ENCODE data around the gene SERPINB13. TPM values are rescaled to one million over a fixed set of nuclear protein-coding genes. Genes with fewer than 3 reads are reported as not detected.

SERPINB13 gene
- total RNA-seq = not detected

- intact Hi-C loops (cut with DNase I; ENCODE audit: low total_unique reads) = loop anchor here (10.0 kb wide), 1 partner anchor 62 kb away; no protein-coding TSS in a partner anchor
- Histone ChIP-seq H3K4me1 (no peaks in the 10 kb centered on the region), H3K27ac (no peak within 1 kb of the TSS), H3K4me3 (no peak within 1 kb of the TSS), H3K36me3 (no peaks in the 10 kb centered on the region), H3K9me3 (no peaks in the 10 kb centered on the region), H3K27me3 (no peaks in the 10 kb centered on the region)
- no peak for TF ChIP-seq POLR2A (IDR thresholded peaks at IDR 0.05)
- TF ChIP-seq CTCF (IDR thresholded peaks at IDR 0.05) = no peak
- DNase-seq = no peak
Measured at GRCh38 chr18:63586966-63587365, at the start of gene SERPINB13. TSS of gene SERPINB13 (plus strand) at chr18:63587343. CDS start at chr18:63588668, 1,325 bp downstream.

- no peak for DNase-seq
- Histone ChIP-seq H3K9me3 (no peaks in the 10 kb centered on the region), H3K4me1 (no peaks in the 10 kb centered on the region), H3K4me3 (no peak overlapping the region), H3K27me3 (no peaks in the 10 kb centered on the region), H3K36me3 (no peaks in the 10 kb centered on the region), H3K27ac (no peak overlapping the region)
- intact Hi-C loops (cut with DNase I; ENCODE audit: low total_unique reads) = no loop called here
- no peak for TF ChIP-seq POLR2A (IDR thresholded peaks at IDR 0.05)
- no peak for TF ChIP-seq CTCF (IDR thresholded peaks at IDR 0.05)
Measured at GRCh38 chr18:63539904-63540510, 47.1 kb upstream of the SERPINB13 start.

- intact Hi-C loops (cut with DNase I; ENCODE audit: low total_unique reads) = no loop called here
- Histone ChIP-seq H3K4me3 (no peak within 1 kb of the TSS), H3K4me1 (no peaks in the 10 kb centered on the region), H3K9me3 (no peaks in the 10 kb centered on the region), H3K27me3 (no peaks in the 10 kb centered on the region), H3K27ac (no peak within 1 kb of the TSS), H3K36me3 (no peaks in the 10 kb centered on the region)
- TF ChIP-seq POLR2A (IDR thresholded peaks at IDR 0.05) (no peak), CTCF (IDR thresholded peaks at IDR 0.05) (no peak)
- DNase-seq = no peak
Measured at GRCh38 chr18:63542069-63542468, 45.1 kb upstream of the SERPINB13 start, which contains the start of gene SERPINB12. TSS of gene SERPINB12 (plus strand) at chr18:63542369. CDS start at chr18:63556160, 13,791 bp downstream.

GRCh38 chr18:63544017-63544416 is 43.1 kb upstream of the SERPINB13 start:
- Histone ChIP-seq H3K36me3 (no peaks in the 10 kb centered on the region), H3K9me3 (no peaks in the 10 kb centered on the region), H3K27me3 (no peaks in the 10 kb centered on the region), H3K4me1 (no peaks in the 10 kb centered on the region), H3K4me3 (no peak overlapping the region), H3K27ac (no peak overlapping the region)
- TF ChIP-seq POLR2A (IDR thresholded peaks at IDR 0.05) = no peak
- TF ChIP-seq CTCF (IDR thresholded peaks at IDR 0.05) = no peak
- DNase-seq = no peak
- intact Hi-C loops (cut with DNase I; ENCODE audit: low total_unique reads) = no loop called here

- Histone ChIP-seq H3K4me3 (no peak overlapping the region), H3K9me3 (no peaks in the 10 kb centered on the region), H3K4me1 (no peaks in the 10 kb centered on the region), H3K27ac (peak overlapping the region in 1 of 2 donors; percentile 36), H3K36me3 (no peaks in the 10 kb centered on the region), H3K27me3 (no peaks in the 10 kb centered on the region)
- DNase-seq = no peak
- TF ChIP-seq POLR2A (IDR thresholded peaks at IDR 0.05) (no peak), CTCF (IDR thresholded peaks at IDR 0.05) (no peak)
- intact Hi-C loops (cut with DNase I; ENCODE audit: low total_unique reads) = no loop called here
Measured at GRCh38 chr18:63545000-63545399, 42.1 kb upstream of the SERPINB13 start.
